Suprapubic skin (tissue), 4 donors: ENCODE data around the gene PDE1C.

ENCODE experiments used
- CTCF ChIP-seq, 2 donors: fragments of 200-600 bp in 1 of 2; fragments of 450-650 bp in 1 of 2; sonication (generic) in 1 of 2; IDR thresholded peaks; one replicate each; pipeline ENCODE4 v1.5.1; 2016 to 2019; ENCODE audit warnings: antibody characterized with exemption in 2 of 2, mild to moderate bottlenecking in 1 of 2, moderate library complexity in 1 of 2
- EP300 ChIP-seq: sonication (generic); formaldehyde crosslinking; IDR thresholded peaks from one replicate; pipeline ENCODE4 v1.6.1; 2017; ENCODE audit warnings: antibody characterized with exemption
- POLR2A ChIP-seq, 2 donors: fragments of 450-650 bp; IDR thresholded peaks; one replicate each; pipeline ENCODE4 v1.6.1; 2017; ENCODE audit warnings: antibody characterized with exemption in 2 of 2, mild to moderate bottlenecking in 2 of 2, moderate library complexity in 2 of 2
- POLR2AphosphoS5 ChIP-seq, 3 donors: sonication (generic); formaldehyde crosslinking; IDR thresholded peaks; one replicate each; pipeline ENCODE4 v1.6.1; 2017; ENCODE audit warnings: antibody characterized with exemption in 3 of 3

DNA sequence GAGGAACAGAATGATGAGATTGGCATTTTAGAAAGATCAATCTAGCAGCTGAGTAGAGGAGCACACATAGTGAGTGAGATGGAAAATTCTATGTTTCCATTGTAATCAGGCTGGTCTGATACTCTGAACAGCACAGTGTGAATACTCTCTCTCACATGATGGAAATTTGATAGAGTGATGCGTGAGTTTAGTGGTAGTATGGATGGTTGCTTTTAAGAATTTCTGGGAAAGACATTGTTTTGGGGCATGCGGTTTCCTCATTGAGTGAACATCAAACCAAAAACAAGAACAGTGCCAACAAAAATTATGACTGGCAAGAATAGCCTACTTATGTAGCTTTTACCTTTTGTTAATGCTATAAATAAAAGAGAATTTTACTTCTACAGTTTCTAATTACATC is 183.2 kb downstream of the PDE1C start:
- TF ChIP-seq CTCF (IDR thresholded peaks at IDR 0.05) (no peak), POLR2A (IDR thresholded peaks at IDR 0.05) (no peak), POLR2AphosphoS5 (IDR thresholded peaks at IDR 0.05) (no peak), EP300 (no peak)
